Measurements from ENCODE around the gene POR.
"Not testable (repeated sequence)": the region's sequence is repeated elsewhere in the genome, so short reads cannot be mapped to it uniquely, and the experiment has no call there.

POR gene

DNA sequence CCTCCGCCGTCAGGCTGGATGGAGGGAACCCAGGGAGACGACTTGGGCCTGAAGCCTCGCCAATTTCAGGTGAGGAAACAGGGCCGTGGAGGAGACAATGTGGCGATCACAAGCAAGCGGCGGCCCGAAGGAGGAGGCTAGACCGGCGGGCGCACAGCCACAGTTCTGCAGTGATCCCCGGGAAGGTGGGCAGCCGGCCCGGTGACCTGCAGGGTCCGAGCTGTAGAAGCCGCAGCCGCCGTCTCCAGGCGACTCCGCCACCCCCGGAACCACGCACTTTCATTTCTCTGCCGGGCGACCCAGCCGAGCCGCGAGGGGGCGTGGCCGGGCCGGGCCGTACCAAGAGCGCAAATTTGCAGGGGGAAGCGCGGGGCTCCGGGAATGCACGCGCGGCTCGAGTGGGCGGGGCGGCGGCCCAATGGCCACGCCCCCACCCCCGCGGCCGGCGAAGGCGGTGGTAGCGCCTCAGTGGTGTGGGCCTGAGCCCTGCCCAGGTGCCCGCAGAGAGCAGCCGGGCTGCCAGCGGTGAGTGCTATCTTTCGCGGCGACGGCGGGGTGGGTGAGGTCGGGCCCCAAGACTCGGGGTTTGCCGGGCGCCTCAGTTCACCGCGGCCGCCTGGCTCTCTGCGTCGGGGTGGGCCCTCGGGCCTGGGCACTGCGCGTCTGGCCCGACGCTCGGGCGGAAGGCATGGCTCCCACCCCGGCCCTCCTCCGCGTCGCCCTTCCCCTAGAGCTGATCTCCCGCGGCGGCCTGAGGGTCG, at the start of gene POR:
POR (plus strand) TSS at position 501 of the 761 bp plus-strand sequence. CDS start 38,847 bp downstream, outside the sequence.
- peak; percentile 96 for DNase-seq

DNA sequence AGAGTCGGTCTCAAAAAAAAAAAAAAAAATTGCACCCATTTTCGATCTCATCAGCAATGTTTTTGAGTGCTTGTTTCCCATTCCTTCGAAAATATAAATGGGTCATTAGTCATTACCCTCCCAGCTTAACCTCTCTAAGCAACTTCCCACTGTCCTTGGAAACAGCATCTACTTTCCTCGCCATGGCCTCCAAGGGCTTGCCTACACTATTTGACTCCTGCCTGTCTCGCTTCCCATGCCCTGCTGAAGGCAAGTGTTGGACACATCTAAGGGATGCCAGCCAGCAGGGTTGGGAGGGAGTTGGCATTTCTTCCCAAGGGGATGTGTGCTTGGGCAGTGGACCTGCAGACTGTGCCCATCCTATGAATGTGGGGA, 48.9 kb upstream of the POR start:
- DNase-seq, result no peak

DNA sequence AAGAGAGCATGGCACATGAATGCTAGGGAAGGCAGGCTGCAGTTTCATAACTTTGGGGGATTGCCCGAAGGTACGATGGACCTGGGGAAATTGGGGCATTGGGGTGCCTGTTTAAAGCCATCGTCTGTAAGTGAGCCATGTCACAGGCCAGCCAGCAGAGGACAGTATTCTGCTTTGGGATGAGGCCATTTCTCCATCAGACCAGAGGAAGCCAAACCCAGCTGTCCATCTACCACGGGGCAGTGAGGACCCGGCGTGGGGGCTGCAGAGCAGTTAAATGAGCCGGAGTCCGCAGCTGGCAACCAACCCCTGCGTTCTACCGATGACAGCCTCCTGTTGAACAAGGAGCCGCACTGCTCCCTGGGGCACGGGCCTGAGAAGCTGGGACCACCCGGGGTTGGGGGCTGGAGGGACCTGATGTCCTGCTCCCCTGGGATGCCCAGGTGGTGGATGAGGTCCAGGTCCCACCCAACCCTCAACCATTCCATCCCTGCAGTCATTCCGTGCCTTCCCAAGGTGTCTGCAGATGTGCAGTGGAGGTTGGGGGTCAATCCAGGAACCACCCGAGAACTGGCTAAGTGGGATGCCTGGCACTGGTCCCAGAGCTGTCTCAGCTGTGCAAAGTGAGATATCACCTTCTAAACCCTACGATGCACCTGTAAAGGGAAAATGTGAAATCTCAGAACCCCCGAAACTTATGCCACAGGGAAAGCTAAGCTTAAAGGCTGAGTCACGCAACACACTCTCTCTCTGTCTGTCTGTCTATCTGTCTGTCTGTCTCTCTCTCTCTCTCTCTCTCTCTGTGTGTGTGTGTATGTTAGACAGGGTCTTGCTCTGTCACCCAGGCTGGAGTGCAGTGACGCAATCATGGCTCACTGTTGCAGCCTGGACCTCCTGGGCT, 48.2 kb upstream of the POR start:
- peak; percentile 78 for DNase-seq

DNA sequence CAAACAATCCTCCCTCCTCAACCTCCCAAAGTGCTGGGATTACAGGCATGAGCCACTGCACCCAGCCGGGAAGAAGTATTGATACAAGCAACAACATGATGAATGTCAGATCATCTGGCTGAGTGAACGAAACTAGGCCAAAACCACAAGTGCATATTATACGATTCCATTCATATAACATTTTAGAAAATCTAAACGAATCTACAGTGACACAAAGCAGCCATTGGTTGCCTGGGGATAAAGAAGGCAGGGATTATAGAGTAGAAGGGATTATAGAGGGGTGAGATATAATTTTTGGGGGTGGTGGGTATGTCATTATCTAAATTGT, 47.6 kb upstream of the POR start:
- DNase-seq, result no peak

DNA sequence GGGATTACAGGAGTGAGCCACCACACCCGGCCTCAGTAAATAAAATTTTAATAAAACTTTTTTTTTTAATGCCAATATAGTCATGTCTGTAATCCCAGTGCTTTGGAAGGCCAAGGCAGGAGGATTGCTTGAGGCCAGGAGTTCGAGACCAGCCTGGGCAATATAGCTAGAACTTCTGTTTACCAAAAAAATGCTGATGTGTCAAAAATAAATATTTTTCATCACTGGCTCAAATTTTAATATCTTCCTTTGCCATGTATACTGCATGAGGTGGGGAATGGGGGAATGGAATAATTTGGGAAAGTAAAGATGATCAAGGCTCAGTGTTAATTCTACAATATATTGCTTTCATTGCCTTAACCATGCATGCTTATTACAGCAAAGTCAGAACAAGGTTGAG, 46.8 kb upstream of the POR start:
- DNase-seq, result no peak

DNA sequence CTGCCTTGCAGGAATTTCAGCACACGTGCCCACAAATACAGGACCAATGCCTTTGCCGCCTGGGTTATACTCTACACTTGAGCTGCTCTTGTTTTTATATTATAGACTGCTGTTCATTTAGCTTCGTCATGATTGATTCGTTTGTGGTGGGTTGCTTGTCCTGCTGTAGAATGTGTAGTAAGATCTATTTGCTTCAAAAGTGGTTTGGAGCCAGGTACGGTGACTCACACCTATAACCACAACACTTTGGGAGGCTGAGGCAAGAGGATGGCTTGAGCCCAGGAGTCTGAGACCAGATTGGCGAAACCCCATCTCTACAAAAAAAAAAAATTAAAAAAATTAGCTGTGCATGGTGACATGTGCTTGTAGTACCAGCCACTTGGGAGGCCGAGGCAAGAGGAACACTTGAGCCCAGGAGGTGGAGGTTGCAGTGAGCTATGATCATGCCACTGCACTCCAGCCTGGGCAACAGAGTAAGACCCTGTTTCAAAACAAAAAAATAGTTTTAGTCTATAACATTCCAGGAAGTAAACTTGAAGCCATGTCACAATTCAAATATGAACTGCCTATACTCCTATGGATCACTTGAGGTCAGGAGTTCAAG, 45.1 kb upstream of the POR start:
- DNase-seq, result no peak

DNA sequence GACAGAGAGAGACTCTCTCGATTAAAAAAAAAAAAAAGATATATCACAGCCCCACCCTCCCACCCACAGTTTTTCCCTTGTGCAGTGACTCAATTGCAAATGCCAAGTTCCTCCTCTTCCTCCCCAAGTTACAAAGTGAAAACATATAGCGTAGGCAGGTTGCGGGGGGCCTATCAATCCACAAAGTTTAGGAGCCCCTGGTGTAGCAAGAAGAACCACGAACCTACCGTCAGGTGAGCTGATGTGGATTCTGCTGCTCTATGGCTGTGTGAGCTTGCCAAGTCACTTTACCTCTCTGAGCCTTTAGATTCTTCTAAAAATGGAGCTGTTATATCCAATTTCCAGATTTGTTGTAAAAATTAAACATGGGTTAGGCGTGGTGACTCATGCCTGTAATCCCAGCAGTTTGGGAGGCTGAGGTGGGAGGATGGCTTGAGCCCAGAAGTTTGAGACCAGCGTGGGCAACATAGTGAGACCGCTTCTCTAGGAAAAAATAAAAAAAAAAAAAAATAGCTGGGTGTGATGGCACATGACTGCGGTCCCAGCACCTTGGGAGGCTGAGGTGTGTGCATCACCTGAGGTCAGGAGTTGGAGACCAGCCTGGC, 44.3 kb upstream of the POR start:
- DNase-seq, result no peak

DNA sequence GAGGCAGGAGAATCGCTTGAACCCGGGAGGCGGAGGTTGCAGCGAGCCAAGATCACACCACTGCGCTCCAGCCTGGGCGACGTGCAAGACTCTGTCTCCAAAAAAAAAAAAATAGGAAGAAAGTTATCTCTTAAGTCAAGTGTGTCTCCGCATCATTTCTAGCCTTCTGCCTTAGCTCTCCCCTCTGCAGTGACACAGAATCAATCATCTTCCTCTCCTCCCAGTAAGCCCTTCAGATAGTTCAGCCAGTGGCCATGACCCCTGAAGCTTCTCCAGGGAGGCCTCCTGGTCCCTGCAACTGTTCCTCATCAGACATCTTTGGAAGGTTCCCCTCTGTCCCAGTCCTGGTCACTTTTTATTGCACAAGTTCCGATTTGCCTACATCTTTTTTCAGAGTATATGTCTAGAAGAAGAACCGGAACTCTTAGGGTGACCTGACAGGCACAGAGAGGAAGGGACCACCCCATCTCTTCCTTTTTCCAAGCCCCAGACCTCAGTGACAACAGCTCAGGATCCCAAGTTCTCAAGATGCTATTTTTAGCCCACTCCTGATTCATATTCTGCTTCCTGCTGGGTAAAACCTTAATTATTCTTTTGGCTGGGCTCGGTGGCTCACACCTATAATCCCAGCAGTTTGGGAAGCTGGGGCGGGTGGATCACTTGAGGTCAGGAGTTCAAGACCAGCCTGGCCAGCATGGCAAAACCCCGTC, 42.7 kb upstream of the POR start:
- DNase-seq, result no peak

DNA sequence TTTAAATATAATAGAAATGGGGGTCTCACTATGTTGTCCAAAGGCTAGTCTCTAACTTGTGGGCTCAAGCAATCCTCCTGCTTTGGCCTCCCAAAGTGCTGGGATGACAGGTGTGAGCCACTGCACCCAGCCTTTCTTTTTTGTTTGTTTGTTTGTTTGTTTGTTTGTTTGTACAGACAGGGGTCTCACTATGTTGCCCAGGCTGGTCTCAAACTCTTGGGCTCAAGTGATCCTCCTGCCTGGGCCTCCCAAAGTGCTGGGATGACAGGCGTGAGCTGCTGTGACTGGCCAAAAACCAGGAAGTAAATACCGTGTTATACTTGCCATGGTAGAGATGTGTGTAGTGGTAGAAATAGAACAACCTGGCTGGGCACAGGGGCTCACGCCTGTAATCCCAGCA, 40.8 kb upstream of the POR start:
- DNase-seq, result not testable (repeated sequence)

DNA sequence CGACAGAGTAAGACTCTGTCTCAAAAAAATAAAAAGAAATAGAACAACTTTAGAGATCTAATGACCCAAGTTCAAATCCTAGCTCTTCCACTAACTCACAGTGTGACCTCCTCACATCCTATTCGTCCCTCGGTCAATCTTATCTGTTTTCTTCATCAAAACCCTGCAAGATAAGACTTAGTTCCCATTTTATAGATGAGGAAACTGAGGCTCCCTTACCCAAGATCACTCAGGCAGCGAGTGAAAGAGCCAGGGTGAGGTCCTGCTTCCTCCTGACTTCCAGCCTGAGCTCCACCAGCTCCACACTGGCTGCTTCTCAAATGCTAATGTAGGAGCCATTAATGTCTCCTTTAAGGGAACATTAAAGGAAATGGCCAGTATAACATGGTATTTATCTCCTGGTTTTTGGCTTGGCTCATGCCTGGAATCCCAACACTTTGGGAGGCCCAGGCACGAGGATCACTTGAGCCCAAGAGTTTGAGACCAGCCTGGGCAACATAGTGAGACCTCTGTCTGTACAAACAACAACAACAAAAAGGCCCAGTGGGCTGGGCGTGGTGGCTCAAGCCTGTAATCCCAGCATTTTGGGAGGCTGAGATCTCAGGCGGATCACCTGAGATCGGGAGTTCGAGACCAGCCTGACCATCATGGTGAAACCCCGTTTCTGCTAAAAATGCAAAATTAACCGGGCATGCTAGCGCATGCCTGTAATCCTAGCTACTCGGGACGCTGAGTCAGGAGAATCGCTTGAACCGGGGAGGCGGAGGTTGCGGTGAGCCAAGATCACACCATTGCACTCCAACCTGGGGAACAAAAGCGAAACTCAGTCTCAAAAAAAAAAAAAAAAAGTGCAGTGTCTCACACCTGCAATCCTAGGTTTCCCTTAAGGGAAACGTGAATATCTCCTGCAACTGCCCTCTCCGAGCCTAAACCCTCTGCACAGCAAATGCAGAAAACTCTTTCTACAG, 39.6 kb upstream of the POR start:
- DNase-seq, result no peak

DNA sequence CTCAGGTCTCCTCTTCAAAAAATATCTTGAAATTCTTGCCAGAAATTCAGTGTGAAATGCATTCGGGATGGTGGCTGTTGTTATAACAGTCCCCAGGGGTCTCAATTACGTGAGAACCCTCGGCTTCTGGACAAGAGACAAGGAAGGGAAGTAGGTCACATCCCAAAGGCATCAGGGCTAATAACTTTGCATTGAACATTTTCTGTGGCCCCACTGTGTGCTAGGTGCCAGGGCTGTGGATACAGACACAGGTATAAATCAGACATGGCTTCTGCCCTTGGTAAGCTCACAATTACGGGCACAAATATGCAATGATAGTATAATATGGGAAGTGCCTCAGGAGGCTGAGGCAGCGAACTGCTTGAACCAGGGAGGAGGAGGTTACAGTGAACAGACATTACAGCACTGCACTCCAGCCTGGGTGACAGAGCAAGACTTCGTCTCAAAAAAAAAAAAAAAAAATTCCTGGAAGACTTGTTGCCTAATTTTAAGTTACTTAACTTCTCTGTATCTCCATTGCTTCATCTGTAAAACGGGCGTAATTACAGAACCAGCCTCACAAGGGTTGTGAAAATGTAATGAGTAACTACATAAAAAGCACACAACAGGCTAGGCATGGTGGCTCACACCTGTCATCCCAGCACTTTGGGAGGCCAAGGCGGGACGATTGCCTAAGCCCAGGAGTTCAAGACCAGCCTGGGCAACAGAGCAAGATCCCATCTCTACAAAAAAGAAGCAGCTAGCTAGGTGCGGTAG, 38.7 kb upstream of the POR start:
- no peak for DNase-seq

DNA sequence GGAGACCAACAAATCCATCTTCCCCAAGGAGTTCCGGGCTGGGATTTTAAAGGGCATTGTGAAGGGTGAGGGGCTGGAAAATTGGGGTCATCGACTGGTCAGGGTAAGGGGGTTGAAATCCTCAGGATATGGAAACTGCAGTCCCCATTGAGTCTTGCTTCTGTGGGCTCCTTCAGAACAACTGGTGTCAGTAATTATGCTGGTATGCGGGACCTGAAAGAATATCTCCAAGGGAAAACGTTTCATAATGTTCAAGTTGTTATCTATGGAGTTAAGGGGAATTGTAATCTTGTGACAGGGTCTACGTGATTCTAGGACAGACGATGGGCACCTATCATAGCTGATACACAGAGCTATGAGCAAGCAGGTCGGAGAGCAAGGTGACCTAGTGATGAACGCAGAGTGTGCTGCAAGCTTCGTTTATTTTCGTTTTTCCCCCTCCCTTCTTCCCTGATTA, 36.6 kb upstream of the POR start:
- DNase-seq, result no peak

DNA sequence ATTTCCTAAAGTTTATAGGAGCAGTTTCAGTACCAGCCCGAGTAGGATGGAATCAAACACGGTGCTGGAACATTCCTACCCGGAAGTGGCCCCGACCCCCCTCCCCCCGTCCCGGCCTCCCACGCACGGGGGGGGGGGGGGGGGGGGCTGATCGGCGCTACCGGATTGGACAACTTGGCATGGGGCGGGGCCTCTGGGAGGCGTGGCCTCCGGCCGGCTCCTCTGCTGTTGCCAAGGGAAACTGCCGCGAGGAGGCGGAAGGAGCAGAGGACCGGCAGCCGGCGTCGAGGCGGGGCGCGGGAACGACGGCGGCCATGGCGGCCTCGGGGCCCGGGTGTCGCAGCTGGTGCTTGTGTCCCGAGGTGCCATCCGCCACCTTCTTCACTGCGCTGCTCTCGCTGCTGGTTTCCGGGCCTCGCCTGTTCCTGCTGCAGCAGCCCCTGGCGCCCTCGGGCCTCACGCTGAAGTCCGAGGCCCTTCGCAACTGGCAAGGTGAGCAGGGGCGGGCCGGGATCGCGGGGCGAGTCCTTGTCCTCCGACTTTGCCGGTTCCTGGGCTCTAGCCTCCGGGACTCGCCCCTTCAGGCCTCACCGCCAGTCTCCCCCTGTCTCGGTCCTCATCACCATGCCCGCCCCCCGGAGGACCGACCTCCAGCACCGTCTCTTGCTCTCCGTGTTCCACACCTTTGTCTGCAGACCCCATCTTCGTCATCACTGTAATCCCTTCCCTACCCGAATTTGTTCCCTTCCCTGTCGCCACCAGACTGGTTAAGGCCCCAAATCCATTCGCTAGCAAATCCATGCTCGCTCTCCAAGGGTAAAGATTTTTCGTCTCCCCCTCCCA, 36.0 kb upstream of the POR start, which contains the start of gene RHBDD2:
RHBDD2 (plus strand) TSS at position 266 of the 843 bp plus-strand sequence; CDS start at position 315, 49 bp downstream.
- DNase-seq, result peak; percentile 97

DNA sequence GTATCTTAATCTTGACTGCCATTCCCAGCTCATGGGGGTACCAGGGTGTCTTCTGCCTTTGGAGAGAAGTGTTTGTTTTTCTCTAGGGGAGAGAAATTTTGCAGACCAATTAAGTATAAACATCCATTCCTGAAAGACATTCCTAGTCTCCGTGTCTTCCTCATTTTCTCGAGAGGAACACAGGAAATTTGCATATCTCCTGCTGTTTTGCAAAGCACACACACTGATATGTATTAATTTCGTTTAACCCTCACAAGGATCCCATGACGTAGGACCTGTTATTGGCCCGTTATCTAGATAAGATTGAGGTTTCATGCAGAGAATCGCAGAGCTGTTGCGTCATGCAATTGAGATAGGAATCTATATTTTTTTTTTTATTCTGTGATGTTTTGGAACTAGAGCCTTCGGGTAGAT, 35.2 kb upstream of the POR start:
- DNase-seq, result no peak

DNA sequence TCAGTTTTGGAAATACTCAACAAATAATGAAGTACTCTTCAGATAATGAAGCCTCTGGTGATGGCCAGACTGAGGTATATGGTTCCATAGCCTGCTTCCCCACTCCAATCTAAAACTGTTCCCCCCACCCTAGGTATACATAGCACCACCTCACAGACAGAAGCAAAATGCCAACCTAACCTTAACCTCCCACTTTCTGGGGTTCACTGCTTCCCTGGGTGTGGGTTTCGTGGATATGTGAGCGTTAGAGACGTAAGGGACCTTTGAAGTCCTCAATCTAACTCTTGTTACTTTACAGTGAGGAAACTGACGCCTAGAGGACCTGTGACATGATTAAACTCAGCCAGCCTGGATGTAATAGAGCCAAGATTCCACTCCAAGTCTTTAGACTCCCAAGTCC, 34.7 kb upstream of the POR start:
- DNase-seq, result no peak

DNA sequence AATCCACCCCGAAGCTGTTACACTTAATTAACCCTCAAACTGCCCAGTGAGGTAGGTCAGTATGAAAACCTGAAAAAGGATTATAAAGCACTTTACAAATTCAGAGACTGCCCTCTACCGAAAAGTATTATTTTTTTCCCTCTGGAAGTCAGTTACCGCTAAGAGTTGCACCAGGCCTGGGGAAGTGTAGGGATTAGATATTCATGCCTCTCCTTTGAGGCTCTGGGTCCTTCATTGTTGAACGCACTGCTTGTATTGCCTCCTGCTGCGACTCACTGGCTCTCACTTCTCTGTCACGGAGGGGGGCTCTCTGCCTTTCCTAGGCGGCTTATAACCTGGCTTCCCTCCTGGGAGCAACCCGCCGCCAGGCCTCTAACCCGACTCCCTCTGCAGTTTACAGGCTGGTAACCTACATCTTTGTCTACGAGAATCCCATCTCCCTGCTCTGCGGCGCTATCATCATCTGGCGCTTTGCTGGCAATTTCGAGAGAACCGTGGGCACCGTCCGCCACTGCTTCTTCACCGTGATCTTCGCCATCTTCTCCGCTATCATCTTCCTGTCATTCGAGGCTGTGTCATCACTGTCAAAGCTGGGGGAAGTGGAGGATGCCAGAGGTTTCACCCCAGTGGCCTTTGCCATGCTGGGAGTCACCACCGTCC, 33.4 kb upstream of the POR start:
- DNase-seq, result no peak

DNA sequence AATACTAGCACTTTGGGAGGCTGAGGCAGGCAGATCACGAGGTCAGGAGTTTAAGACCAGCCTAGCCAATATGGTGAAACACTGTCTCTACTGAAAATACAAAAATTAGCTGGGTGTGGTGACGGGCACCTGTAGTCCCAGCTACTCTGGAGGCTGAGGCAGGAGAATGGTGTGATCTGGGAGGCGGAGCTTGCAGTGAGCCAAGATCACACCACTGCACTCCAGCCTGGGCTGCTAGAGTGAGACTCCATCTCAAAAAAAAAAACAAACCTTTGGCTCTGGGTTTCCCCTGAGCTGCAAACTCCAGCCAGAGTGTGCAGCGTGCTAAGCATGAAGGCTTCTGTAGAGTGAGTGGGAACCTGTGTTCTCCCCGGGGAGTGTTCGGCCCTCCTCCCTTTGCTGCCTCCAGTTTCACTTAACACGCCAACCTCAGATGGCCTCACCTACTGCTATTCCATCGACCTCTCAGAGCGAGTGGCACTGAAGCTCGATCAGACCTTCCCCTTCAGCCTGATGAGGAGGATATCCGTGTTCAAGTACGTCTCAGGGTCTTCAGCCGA, 31.6 kb upstream of the POR start:
- not testable (repeated sequence) for DNase-seq

DNA sequence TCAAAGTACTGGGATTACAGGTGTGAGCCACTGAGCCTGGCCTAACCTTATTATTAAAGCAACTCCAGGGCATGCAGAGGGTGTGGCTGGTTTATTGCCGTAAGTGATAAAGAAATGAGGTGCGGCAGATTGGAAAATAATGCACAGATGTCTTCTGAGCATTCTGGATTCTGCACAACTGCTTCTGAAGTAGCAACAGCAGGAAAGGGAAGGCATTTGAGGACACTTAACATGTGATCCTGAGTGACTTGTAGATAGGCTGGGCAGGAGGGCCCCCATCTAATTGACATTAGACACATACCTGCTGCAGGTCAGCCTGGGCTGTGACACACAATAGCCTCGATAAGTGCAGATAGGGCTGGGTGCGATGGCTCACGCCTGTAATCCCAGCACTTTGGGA, 30.5 kb upstream of the POR start:
- DNase-seq, result no peak

DNA sequence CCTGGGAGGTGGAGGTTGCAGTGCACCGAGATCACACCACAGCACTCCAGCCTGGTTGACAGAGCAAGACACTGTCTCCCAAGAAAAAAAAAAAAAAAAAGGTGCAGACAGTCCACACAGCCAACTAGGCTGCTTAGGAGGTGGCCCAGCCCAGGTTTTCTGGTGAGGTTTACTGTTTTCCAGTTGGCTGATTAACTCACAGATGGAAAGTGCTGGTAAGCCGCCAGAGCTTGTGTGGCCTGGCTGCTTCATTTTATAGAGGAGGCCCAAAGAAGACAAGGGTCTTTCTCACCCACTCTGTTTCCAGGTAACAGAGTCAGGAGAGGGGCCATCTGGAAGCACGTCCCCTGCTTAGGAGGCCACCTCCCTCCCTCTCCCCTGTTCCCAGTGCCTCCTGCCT, 29.9 kb upstream of the POR start:
- no peak for DNase-seq

All from islet precursor cell (in vitro differentiated cells).